Osteoblast (primary cell): ENCODE results near the gene NEGR1. TPM values are rescaled to one million over a fixed set of nuclear protein-coding genes. Genes with fewer than 3 reads are reported as not detected.

Source experiments
- DNase-seq: peaks from one replicate; pipeline ENCODE4 v3.0.0; 2011; ENCODE audit warnings: low spot score, mixed read lengths; ENCODE audit not compliant: insufficient read length; ENCODE audit errors: missing footprints
- H2AFZ ChIP-seq: 2 replicates; pipeline ENCODE4 v1.6.0; 2011; ENCODE audit warnings: mild to moderate bottlenecking, low read length
- H3K27ac ChIP-seq: 2 replicates; pipeline ENCODE4 v1.5.1; 2011; ENCODE audit warnings: mild to moderate bottlenecking, low read depth, low read length, moderate library complexity
- H3K27me3 ChIP-seq: 2 replicates; pipeline ENCODE4 v1.6.0; 2012; ENCODE audit warnings: mild to moderate bottlenecking, control low read depth, inconsistent platforms, low read length, moderate library complexity; ENCODE audit not compliant: insufficient read depth
- H3K36me3 ChIP-seq: 2 replicates; pipeline ENCODE4 v1.5.1; 2011; ENCODE audit warnings: mild to moderate bottlenecking, low read length, control low read depth, moderate library complexity; ENCODE audit not compliant: insufficient read depth
- H3K4me1 ChIP-seq: 2 replicates; pipeline ENCODE4 v1.5.1; 2011; ENCODE audit warnings: mild to moderate bottlenecking, low read length, control low read depth, moderate library complexity; ENCODE audit not compliant: insufficient read depth
- H3K4me2 ChIP-seq: 2 replicates; pipeline ENCODE4 v1.6.0; 2011; ENCODE audit warnings: mild to moderate bottlenecking, low read length; ENCODE audit not compliant: insufficient read depth
- H3K4me3 ChIP-seq: fragments of 200-600 bp; sonication (generic); 3 replicates; pipeline ENCODE4 v1.5.1; 2012; ENCODE audit warnings: mild to moderate bottlenecking, low read length, inconsistent platforms; ENCODE audit not compliant: insufficient read depth
- H3K79me2 ChIP-seq: 2 replicates; pipeline ENCODE4 v1.6.0; 2012; ENCODE audit warnings: mild to moderate bottlenecking, low read length, control low read depth, inconsistent platforms; ENCODE audit not compliant: insufficient read depth
- H3K9me3 ChIP-seq: 2 replicates; pipeline ENCODE4 v1.5.1; 2011; ENCODE audit warnings: low read depth, low read length, control low read depth
- H4K20me1 ChIP-seq: 2 replicates; pipeline ENCODE4 v1.6.0; 2012; ENCODE audit warnings: mild to moderate bottlenecking, low read length, control low read depth; ENCODE audit not compliant: insufficient read depth
- total RNA-seq: library from RNA; depleted of rRNA; stranded (reverse); fragments of >200 nt; gene quantifications from 2 replicates; pipeline ENCODE4 v1.2.3, GENCODE V29; 2012
- TF ChIP-seq, protein P1 (sequence below): IDR thresholded peaks from 2 replicates; pipeline ENCODE4 v1.5.1; 2011; ENCODE audit warnings: mild to moderate bottlenecking, low read depth, low read length, moderate library complexity; ENCODE audit errors: extremely low read depth

The NEGR1 gene
- total RNA-seq, 1 donor, result 18.1 TPM

DNA sequence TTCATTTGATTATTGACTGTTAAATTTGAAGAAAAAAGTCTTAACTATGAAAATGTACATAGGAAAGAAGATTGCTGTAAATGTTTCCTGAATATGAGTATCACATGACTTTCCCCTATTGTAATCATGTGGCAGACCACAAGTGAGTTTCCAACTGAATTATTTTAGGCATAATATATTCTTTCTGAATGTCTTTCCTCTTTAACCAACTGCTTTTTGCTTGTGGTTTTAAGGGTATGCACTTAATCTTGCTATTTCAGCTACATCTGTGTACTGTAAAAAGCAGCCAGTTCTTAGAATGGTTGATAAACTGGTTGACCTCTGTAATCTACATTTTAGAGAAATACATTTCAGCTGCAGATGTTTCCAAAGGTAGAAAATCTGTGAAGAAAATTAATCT lies 400.7 kb downstream of the NEGR1 start:
- Histone ChIP-seq H3K36me3 (no peaks in the 10 kb centered on the region), H3K27ac (no peak overlapping the region), H4K20me1 (no peaks in the 10 kb centered on the region), H2AFZ (no peak overlapping the region), H3K27me3 (no peaks in the 10 kb centered on the region), H3K4me2 (no peak overlapping the region), H3K4me1 (peaks cover 8% of the 10 kb centered on the region), H3K4me3 (no peak overlapping the region), H3K79me2 (no peaks in the 10 kb centered on the region), H3K9me3 (no peaks in the 10 kb centered on the region)
- no peak for DNase-seq
- TF ChIP-seq, protein P1, sequence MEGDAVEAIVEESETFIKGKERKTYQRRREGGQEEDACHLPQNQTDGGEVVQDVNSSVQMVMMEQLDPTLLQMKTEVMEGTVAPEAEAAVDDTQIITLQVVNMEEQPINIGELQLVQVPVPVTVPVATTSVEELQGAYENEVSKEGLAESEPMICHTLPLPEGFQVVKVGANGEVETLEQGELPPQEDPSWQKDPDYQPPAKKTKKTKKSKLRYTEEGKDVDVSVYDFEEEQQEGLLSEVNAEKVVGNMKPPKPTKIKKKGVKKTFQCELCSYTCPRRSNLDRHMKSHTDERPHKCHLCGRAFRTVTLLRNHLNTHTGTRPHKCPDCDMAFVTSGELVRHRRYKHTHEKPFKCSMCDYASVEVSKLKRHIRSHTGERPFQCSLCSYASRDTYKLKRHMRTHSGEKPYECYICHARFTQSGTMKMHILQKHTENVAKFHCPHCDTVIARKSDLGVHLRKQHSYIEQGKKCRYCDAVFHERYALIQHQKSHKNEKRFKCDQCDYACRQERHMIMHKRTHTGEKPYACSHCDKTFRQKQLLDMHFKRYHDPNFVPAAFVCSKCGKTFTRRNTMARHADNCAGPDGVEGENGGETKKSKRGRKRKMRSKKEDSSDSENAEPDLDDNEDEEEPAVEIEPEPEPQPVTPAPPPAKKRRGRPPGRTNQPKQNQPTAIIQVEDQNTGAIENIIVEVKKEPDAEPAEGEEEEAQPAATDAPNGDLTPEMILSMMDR, result no peak

DNA sequence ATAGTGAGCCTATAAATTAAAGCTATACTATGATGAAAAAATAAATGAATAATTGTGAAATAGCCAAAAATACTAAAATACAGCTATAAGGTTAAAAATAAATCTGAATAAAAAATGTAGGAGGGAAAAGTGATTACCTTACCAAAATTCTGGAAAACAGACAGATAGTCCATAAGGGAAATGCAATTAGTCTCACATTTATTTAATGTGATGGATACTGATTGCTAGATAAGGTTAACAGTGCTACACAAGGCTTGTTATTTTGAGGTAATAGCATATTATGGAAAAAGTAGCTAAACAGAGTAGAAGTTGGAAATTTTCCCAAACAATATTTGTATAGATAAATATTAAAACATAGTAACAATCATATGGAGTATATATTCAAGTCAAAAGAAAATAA lies 413.0 kb downstream of the NEGR1 start:
- Histone ChIP-seq H3K79me2 (no peaks in the 10 kb centered on the region), H3K36me3 (no peaks in the 10 kb centered on the region), H4K20me1 (no peaks in the 10 kb centered on the region), H3K27me3 (no peaks in the 10 kb centered on the region), H3K4me2 (no peak overlapping the region), H3K4me1 (no peaks in the 10 kb centered on the region), H3K4me3 (no peak overlapping the region), H2AFZ (no peak overlapping the region), H3K27ac (no peak overlapping the region), H3K9me3 (no peaks in the 10 kb centered on the region)
- TF ChIP-seq, protein P1, result no peak
- no peak for DNase-seq

DNA sequence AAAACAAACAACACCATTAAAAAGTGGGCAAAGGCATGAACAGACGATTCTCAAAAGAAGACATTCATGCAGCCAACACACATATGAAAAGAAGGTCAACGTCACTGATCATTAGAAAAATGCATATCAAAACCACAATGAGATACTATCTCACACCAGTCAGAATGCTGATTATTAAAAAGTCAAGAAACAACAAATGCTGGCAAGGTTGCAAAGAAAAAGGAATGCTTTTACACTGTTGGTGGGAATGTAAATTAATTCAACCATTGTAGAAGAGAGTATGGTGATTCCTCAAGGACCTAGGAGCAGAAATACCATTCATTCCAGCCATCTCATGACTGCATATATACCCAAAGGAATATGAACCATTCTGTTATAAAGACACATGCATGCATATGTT lies 419.6 kb downstream of the NEGR1 start:
- Histone ChIP-seq H3K4me3 (no peak overlapping the region), H3K27ac (no peak overlapping the region), H3K79me2 (no peaks in the 10 kb centered on the region), H4K20me1 (peaks cover 4% of the 10 kb centered on the region), H3K4me1 (peaks cover 9% of the 10 kb centered on the region), H3K4me2 (no peak overlapping the region), H3K36me3 (no peaks in the 10 kb centered on the region), H3K9me3 (no peaks in the 10 kb centered on the region), H3K27me3 (no peaks in the 10 kb centered on the region), H2AFZ (no peak overlapping the region)
- TF ChIP-seq, protein P1, result no peak
- DNase-seq, result no peak

DNA sequence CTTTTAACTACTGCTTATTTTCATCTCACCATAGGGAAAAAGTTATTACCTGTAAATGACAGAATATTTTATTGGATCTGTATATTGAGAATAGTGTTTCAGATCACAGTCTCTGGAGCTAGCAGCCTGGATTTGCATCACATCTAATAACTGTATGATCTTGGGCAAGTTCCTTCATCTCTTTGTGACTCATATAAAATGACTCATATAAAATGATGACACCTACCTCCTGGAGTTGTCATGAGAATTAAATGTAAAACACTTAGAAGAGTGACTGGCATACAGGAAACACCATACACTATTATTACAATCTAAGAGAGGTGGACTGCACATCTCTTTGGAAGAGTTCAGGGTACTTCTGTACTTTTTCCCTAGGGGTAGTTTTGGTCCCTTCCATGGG lies 421.3 kb downstream of the NEGR1 start:
- TF ChIP-seq, protein P1, result no peak
- H3K27me3 ChIP-seq, result no peaks in the 10 kb centered on the region
- H3K9me3 ChIP-seq, result no peaks in the 10 kb centered on the region
- no peak overlapping the region for H3K4me3 ChIP-seq
- H4K20me1 ChIP-seq, result peaks cover 4% of the 10 kb centered on the region
- no peaks in the 10 kb centered on the region for H3K36me3 ChIP-seq
- H3K4me1 ChIP-seq, result peaks cover 9% of the 10 kb centered on the region
- H2AFZ ChIP-seq, result no peak overlapping the region
- H3K27ac ChIP-seq, result no peak overlapping the region
- no peaks in the 10 kb centered on the region for H3K79me2 ChIP-seq
- no peak overlapping the region for H3K4me2 ChIP-seq
- no peak for DNase-seq
